ENCODE results near the gene LIN28B. TPM values are rescaled to one million over a fixed set of nuclear protein-coding genes. Genes with fewer than 3 reads are reported as not detected.

Gene LIN28B
- total RNA-seq, 1 donor from 2014 or later = not detected

DNA sequence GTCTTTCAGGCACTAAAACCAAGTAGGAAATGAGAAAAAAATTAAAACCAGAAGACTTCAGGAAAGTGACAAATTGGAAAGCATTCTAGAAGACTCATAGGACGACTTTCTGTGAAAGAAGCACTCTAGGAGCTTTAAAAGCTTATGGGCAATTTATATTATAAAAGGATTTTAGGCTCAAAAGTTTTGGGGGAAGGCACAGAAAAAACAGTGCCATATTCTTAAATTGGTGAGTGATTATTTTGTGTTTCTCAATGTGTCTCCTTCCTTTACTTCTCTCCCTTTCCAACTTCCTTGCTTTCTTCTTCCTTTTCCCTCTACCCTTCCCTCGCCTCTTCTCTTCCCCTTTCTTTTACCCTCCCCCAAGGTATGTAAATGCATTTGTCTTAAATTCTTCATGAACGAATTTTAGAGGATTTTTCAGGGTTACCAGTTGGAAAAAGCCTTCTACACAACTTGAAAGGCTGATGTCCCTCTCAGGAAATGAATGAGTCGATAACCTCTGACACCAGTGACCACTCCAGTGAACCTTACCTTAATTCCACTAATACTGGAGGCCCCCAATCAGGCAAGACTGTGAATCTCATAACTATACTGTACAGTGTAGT is 2.6 kb upstream of the LIN28B start:
- H3K9me3 Mint-ChIP-seq (ENCODE audit: low read depth) = no peaks in the 10 kb centered on the region
- DNase-seq (ENCODE audit: low spot score) = no peak
- H3K4me1 Mint-ChIP-seq (ENCODE audit: low read depth) = peaks cover 12% of the 10 kb centered on the region
- TF ChIP-seq, protein P1, sequence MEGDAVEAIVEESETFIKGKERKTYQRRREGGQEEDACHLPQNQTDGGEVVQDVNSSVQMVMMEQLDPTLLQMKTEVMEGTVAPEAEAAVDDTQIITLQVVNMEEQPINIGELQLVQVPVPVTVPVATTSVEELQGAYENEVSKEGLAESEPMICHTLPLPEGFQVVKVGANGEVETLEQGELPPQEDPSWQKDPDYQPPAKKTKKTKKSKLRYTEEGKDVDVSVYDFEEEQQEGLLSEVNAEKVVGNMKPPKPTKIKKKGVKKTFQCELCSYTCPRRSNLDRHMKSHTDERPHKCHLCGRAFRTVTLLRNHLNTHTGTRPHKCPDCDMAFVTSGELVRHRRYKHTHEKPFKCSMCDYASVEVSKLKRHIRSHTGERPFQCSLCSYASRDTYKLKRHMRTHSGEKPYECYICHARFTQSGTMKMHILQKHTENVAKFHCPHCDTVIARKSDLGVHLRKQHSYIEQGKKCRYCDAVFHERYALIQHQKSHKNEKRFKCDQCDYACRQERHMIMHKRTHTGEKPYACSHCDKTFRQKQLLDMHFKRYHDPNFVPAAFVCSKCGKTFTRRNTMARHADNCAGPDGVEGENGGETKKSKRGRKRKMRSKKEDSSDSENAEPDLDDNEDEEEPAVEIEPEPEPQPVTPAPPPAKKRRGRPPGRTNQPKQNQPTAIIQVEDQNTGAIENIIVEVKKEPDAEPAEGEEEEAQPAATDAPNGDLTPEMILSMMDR (IDR thresholded peaks at IDR 0.05) = no peak
- H3K4me3 Mint-ChIP-seq (ENCODE audit: unreplicated experiment) = no peak overlapping the region
- H3K27ac Mint-ChIP-seq (ENCODE audit: unreplicated experiment) = no peak overlapping the region
- peaks cover 4% of the 10 kb centered on the region for H3K36me3 Mint-ChIP-seq (ENCODE audit: low read depth)
- peaks cover 76% of the 10 kb centered on the region for H3K27me3 Mint-ChIP-seq (ENCODE audit: low read depth)

DNA sequence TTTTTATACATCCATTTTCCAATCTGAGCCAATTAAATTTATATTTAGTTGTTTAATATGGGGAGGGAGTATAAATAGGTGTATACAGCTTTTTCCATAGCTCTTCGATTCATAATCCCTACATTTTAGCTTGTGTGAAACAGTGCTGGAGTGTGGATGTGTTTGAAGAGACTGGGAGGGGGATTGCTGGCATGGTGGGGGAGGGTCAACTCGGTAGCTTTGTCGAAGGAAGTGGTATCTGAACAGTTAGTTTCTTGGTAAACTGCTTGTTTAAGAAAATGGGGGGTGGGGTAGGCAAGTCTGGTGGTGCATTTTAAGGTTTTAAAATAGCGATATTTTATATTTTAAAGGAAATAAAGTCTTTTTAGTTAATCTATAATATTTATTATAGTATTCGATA is 1.4 kb upstream of the LIN28B start:
- DNase-seq (ENCODE audit: low spot score) = no peak
- TF ChIP-seq, protein P1 (IDR thresholded peaks at IDR 0.05) = no peak
- peaks cover 73% of the 10 kb centered on the region for H3K27me3 Mint-ChIP-seq (ENCODE audit: low read depth)
- H3K9me3 Mint-ChIP-seq (ENCODE audit: low read depth) = no peaks in the 10 kb centered on the region
- no peak overlapping the region for H3K27ac Mint-ChIP-seq (ENCODE audit: unreplicated experiment)
- peaks cover 12% of the 10 kb centered on the region for H3K4me1 Mint-ChIP-seq (ENCODE audit: low read depth)
- peaks cover 4% of the 10 kb centered on the region for H3K36me3 Mint-ChIP-seq (ENCODE audit: low read depth)
- no peak overlapping the region for H3K4me3 Mint-ChIP-seq (ENCODE audit: unreplicated experiment)

DNA sequence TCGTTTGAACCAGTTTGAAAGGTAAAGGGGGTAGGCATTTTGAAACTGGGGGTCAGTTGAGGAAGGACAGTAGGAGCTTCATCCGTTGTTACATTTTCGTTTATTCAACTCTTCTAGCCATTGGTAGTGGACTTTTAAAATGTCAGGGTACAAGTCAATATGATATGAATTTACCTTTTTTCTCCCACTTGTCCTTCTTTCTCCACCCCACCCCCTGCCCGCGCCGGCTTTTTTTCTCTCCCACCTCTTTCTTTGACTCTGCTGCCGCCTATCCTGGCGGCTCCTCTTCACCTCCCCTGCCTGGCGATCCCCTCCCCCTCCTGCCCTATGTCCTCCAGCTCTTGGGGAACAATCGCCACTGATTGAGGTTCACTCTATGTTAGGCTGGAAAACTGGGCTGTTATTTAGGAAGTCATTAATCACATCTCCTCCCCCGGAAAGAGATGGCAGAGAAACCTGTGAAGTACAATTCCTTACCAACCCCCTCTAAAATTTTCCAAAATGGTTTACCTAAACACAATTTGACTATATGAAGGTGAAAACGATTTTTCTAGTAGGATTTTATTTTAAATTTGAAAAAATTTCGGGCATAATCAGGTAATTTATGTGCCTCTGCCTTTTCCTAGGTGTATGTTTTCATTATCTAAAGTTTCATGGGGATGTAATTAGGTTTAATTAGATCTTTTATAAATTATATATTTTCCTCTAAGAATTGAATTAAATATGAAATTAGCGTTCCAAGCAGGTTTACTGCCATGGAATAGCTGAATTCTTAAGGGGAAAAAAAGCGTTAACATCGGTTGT is 778 bp upstream of the LIN28B start:
- H3K4me1 Mint-ChIP-seq (ENCODE audit: low read depth) = peaks cover 12% of the 10 kb centered on the region
- TF ChIP-seq, protein P1 (IDR thresholded peaks at IDR 0.05) = no peak
- H3K36me3 Mint-ChIP-seq (ENCODE audit: low read depth) = peaks cover 4% of the 10 kb centered on the region
- H3K9me3 Mint-ChIP-seq (ENCODE audit: low read depth) = no peaks in the 10 kb centered on the region
- H3K4me3 Mint-ChIP-seq (ENCODE audit: unreplicated experiment) = no peak overlapping the region
- H3K27me3 Mint-ChIP-seq (ENCODE audit: low read depth) = peaks cover 70% of the 10 kb centered on the region
- no peak for DNase-seq (ENCODE audit: low spot score)
- H3K27ac Mint-ChIP-seq (ENCODE audit: unreplicated experiment) = no peak overlapping the region

DNA sequence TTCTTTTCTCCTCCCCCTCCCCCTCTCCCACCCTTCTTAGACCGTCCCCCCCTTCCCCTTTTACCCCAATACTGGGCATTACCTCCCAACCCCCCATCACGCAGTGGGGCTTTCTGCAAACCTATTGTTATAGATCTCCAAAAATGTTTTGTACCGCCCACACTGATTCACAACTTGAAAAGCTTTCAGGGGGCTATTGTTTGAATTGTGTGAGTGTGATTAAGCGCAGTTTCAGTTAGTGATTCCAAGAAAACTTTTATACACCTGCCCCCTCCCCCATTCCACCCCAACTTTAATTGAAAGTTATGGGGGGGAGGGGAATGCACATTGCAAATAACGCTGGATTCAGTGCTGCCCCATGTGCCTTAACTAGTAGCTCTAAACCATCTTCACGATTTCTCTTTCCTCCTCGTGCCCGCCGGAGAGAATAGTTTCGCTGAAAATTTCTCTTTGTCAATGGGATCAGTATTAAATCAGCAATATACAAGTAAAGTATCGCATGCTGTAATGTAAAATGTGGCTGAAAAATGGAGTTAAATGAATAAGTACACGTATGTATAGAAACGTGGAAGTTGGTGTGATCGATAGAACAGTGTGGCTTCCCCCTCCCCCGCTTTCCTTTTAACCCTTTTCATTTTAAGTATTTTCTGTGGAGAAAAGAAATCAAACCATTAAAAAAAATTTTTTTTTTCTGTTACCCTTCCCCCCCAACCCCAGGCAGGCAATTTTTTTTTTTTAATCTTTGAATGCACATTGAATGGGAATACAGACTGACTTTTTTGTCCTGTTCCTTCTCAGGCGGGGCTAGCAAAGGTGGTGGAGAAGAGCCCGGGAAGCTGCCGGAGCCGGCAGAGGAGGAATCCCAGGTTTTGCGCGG is 632 bp downstream of the LIN28B start:
- TF ChIP-seq, protein P1 (IDR thresholded peaks at IDR 0.05) = no peak
- no peak for DNase-seq (ENCODE audit: low spot score)
- peaks cover 4% of the 10 kb centered on the region for H3K36me3 Mint-ChIP-seq (ENCODE audit: low read depth)
- peaks cover 60% of the 10 kb centered on the region for H3K27me3 Mint-ChIP-seq (ENCODE audit: low read depth)
- no peaks in the 10 kb centered on the region for H3K9me3 Mint-ChIP-seq (ENCODE audit: low read depth)
- peaks cover 12% of the 10 kb centered on the region for H3K4me1 Mint-ChIP-seq (ENCODE audit: low read depth)
- no peak overlapping the region for H3K27ac Mint-ChIP-seq (ENCODE audit: unreplicated experiment)
- H3K4me3 Mint-ChIP-seq (ENCODE audit: unreplicated experiment) = peak overlapping the region; percentile 62

Data from chondrocyte (in vitro differentiated cells).